Measurements from ENCODE around the gene LAMTOR2.

LAMTOR2 gene

GRCh38 chr1:156103521-156103947 is 49.0 kb downstream of the LAMTOR2 start:
- H4K5ac ChIP-seq (ENCODE audit: low read length) = no peak overlapping the region
- no peaks in the 10 kb centered on the region for H3K79me1 ChIP-seq (ENCODE audit: low read length)
- peak overlapping the region; percentile 20 for H2BK5ac ChIP-seq (ENCODE audit: low read length)
- DNase-seq = no peak
- no peak overlapping the region for H2BK15ac ChIP-seq (replicated peaks; ENCODE audit: low read depth)
- no peak overlapping the region for H2BK120ac ChIP-seq (ENCODE audit: low read depth, low read length)
- no peak overlapping the region for H4K8ac ChIP-seq (ENCODE audit: low read depth, low read length)
- no peak overlapping the region for H3K4me2 ChIP-seq (ENCODE audit: low read length)
- peak overlapping the region; percentile 40 for H3K9ac ChIP-seq (ENCODE audit: low read length)
- H3K27me3 ChIP-seq (ENCODE audit: insufficient read depth, low read length, poor library complexity) = no peaks in the 10 kb centered on the region
- H3K23ac ChIP-seq (ENCODE audit: low read length) = no peak overlapping the region
- H3K36me3 ChIP-seq (ENCODE audit: control insufficient read depth, insufficient read depth, low read length) = no peaks in the 10 kb centered on the region
- H3K4me3 ChIP-seq (ENCODE audit: low read length) = no peak overlapping the region
- no peak overlapping the region for H3K27ac ChIP-seq (ENCODE audit: low read depth, low read length)
- WGBS (ENCODE audit: extremely low coverage, insufficient coverage, low lambda C conversion rate) = no CpG with 5 or more reads among the region's 9 CpGs
- no peak overlapping the region for H2AK5ac ChIP-seq (ENCODE audit: low read length)
- peaks cover 35% of the 10 kb centered on the region for H3K4me1 ChIP-seq (ENCODE audit: control insufficient read depth, low read depth, low read length)
- peak overlapping the region; percentile 2 for H3K18ac ChIP-seq (ENCODE audit: low read length)
- H3K56ac ChIP-seq (ENCODE audit: low read length) = peak overlapping the region; percentile 58
- H3K4ac ChIP-seq (ENCODE audit: low read depth, low read length) = peak overlapping the region; percentile 17
- no peaks in the 10 kb centered on the region for H3K79me2 ChIP-seq (ENCODE audit: control insufficient read depth, insufficient read depth, low read length)

- H3K4ac ChIP-seq (ENCODE audit: low read depth, low read length) = peak overlapping the region; percentile 17
- H3K18ac ChIP-seq (ENCODE audit: low read length) = peak overlapping the region; percentile 2
- H3K4me1 ChIP-seq (ENCODE audit: control insufficient read depth, low read depth, low read length) = peaks cover 32% of the 10 kb centered on the region
- peak overlapping the region; percentile 51 for H3K56ac ChIP-seq (ENCODE audit: low read length)
- H3K4me2 ChIP-seq (ENCODE audit: low read length) = no peak overlapping the region
- no peak overlapping the region for H2BK120ac ChIP-seq (ENCODE audit: low read depth, low read length)
- no peak overlapping the region for H4K8ac ChIP-seq (ENCODE audit: low read depth, low read length)
- H3K23ac ChIP-seq (ENCODE audit: low read length) = peak overlapping the region; percentile 100
- no peaks in the 10 kb centered on the region for H3K79me2 ChIP-seq (ENCODE audit: control insufficient read depth, insufficient read depth, low read length)
- no peaks in the 10 kb centered on the region for H3K79me1 ChIP-seq (ENCODE audit: low read length)
- H4K5ac ChIP-seq (ENCODE audit: low read length) = no peak overlapping the region
- H3K27me3 ChIP-seq (ENCODE audit: insufficient read depth, low read length, poor library complexity) = no peaks in the 10 kb centered on the region
- H3K4me3 ChIP-seq (ENCODE audit: low read length) = no peak overlapping the region
- DNase-seq = peak; percentile 92
- H3K27ac ChIP-seq (ENCODE audit: low read depth, low read length) = no peak overlapping the region
- WGBS (ENCODE audit: extremely low coverage, insufficient coverage, low lambda C conversion rate) = no CpG with 5 or more reads among the region's 15 CpGs
- H3K9ac ChIP-seq (ENCODE audit: low read length) = peak overlapping the region; percentile 40
- H2BK15ac ChIP-seq (replicated peaks; ENCODE audit: low read depth) = no peak overlapping the region
- H3K36me3 ChIP-seq (ENCODE audit: control insufficient read depth, insufficient read depth, low read length) = no peaks in the 10 kb centered on the region
- peak overlapping the region; percentile 97 for H2AK5ac ChIP-seq (ENCODE audit: low read length)
- no peak overlapping the region for H2BK5ac ChIP-seq (ENCODE audit: low read length)
Observed at GRCh38 chr1:156104065-156104810, 49.7 kb downstream of the LAMTOR2 start.

- Histone ChIP-seq H3K79me2 (ENCODE audit: control insufficient read depth, insufficient read depth, low read length) (no peaks in the 10 kb centered on the region), H2BK5ac (ENCODE audit: low read length) (peak overlapping the region; percentile 64), H3K56ac (ENCODE audit: low read length) (peak overlapping the region; percentile 82), H3K4me2 (ENCODE audit: low read length) (no peak overlapping the region), H3K9ac (ENCODE audit: low read length) (peak overlapping the region; percentile 56), H3K27me3 (ENCODE audit: insufficient read depth, low read length, poor library complexity) (no peaks in the 10 kb centered on the region), H3K79me1 (ENCODE audit: low read length) (no peaks in the 10 kb centered on the region), H4K8ac (ENCODE audit: low read depth, low read length) (no peak overlapping the region), H3K4me3 (ENCODE audit: low read length) (no peak overlapping the region), H3K27ac (ENCODE audit: low read depth, low read length) (peak overlapping the region; percentile 91), H3K4me1 (ENCODE audit: control insufficient read depth, low read depth, low read length) (peaks cover 32% of the 10 kb centered on the region), H2AK5ac (ENCODE audit: low read length) (peak overlapping the region; percentile 97), H4K5ac (ENCODE audit: low read length) (no peak overlapping the region), H3K18ac (ENCODE audit: low read length) (peak overlapping the region; percentile 33), H3K36me3 (ENCODE audit: control insufficient read depth, insufficient read depth, low read length) (no peaks in the 10 kb centered on the region), H3K23ac (ENCODE audit: low read length) (peak overlapping the region; percentile 100), H2BK15ac (replicated peaks; ENCODE audit: low read depth) (no peak overlapping the region), H3K4ac (ENCODE audit: low read depth, low read length) (peak overlapping the region; percentile 65), H2BK120ac (ENCODE audit: low read depth, low read length) (no peak overlapping the region)
- WGBS (ENCODE audit: extremely low coverage, insufficient coverage, low lambda C conversion rate) = no CpG with 5 or more reads among the region's 11 CpGs
- peak; percentile 95 for DNase-seq
Observed at GRCh38 chr1:156104861-156105832, 50.6 kb downstream of the LAMTOR2 start.

GRCh38 chr1:156106624-156107488 is 52.3 kb downstream of the LAMTOR2 start:
- WGBS (ENCODE audit: extremely low coverage, insufficient coverage, low lambda C conversion rate) = no CpG with 5 or more reads among the region's 14 CpGs
- no peak overlapping the region for H3K4me3 ChIP-seq (ENCODE audit: low read length)

GRCh38 chr1:156108057-156108456 is 53.5 kb downstream of the LAMTOR2 start:
- Histone ChIP-seq H3K56ac (ENCODE audit: low read length) (no peak overlapping the region), H3K27ac (ENCODE audit: low read depth, low read length) (no peak overlapping the region), H3K9ac (ENCODE audit: low read length) (no peak overlapping the region), H2AK5ac (ENCODE audit: low read length) (no peak overlapping the region), H3K4me3 (ENCODE audit: low read length) (no peak overlapping the region), H3K4me1 (ENCODE audit: control insufficient read depth, low read depth, low read length) (peaks cover 28% of the 10 kb centered on the region), H3K18ac (ENCODE audit: low read length) (no peak overlapping the region), H3K79me2 (ENCODE audit: control insufficient read depth, insufficient read depth, low read length) (no peaks in the 10 kb centered on the region), H3K4ac (ENCODE audit: low read depth, low read length) (no peak overlapping the region), H2BK15ac (replicated peaks; ENCODE audit: low read depth) (no peak overlapping the region), H2BK5ac (ENCODE audit: low read length) (no peak overlapping the region), H3K36me3 (ENCODE audit: control insufficient read depth, insufficient read depth, low read length) (no peaks in the 10 kb centered on the region), H4K5ac (ENCODE audit: low read length) (no peak overlapping the region), H3K79me1 (ENCODE audit: low read length) (no peaks in the 10 kb centered on the region), H2BK120ac (ENCODE audit: low read depth, low read length) (no peak overlapping the region), H3K4me2 (ENCODE audit: low read length) (no peak overlapping the region), H4K8ac (ENCODE audit: low read depth, low read length) (no peak overlapping the region), H3K27me3 (ENCODE audit: insufficient read depth, low read length, poor library complexity) (no peaks in the 10 kb centered on the region), H3K23ac (ENCODE audit: low read length) (no peak overlapping the region)
- WGBS (ENCODE audit: extremely low coverage, insufficient coverage, low lambda C conversion rate) = no CpG with 5 or more reads among the region's 3 CpGs
- no peak for DNase-seq

More at GRCh38 chr1:156106624-156107488, 52.3 kb downstream of the LAMTOR2 start:
- no peak overlapping the region for H2AK5ac ChIP-seq (ENCODE audit: low read length)
- no peak overlapping the region for H2BK120ac ChIP-seq (ENCODE audit: low read depth, low read length)
- peak overlapping the region; percentile 83 for H3K56ac ChIP-seq (ENCODE audit: low read length)
- no peak overlapping the region for H3K4ac ChIP-seq (ENCODE audit: low read depth, low read length)
- no peaks in the 10 kb centered on the region for H3K79me2 ChIP-seq (ENCODE audit: control insufficient read depth, insufficient read depth, low read length)
- H4K5ac ChIP-seq (ENCODE audit: low read length) = no peak overlapping the region
- H2BK5ac ChIP-seq (ENCODE audit: low read length) = peak overlapping the region; percentile 74
- no peaks in the 10 kb centered on the region for H3K36me3 ChIP-seq (ENCODE audit: control insufficient read depth, insufficient read depth, low read length)
- H3K23ac ChIP-seq (ENCODE audit: low read length) = no peak overlapping the region
- peak; percentile 99 for DNase-seq
- H3K9ac ChIP-seq (ENCODE audit: low read length) = peak overlapping the region; percentile 36
- H4K8ac ChIP-seq (ENCODE audit: low read depth, low read length) = no peak overlapping the region
- no peaks in the 10 kb centered on the region for H3K27me3 ChIP-seq (ENCODE audit: insufficient read depth, low read length, poor library complexity)
- peak overlapping the region; percentile 2 for H3K4me2 ChIP-seq (ENCODE audit: low read length)
- no peak overlapping the region for H2BK15ac ChIP-seq (replicated peaks; ENCODE audit: low read depth)
- H3K18ac ChIP-seq (ENCODE audit: low read length) = peak overlapping the region; percentile 35
- H3K27ac ChIP-seq (ENCODE audit: low read depth, low read length) = peak overlapping the region; percentile 91
- H3K79me1 ChIP-seq (ENCODE audit: low read length) = no peaks in the 10 kb centered on the region
- H3K4me1 ChIP-seq (ENCODE audit: control insufficient read depth, low read depth, low read length) = peaks cover 32% of the 10 kb centered on the region

Measured in mesendoderm (in vitro differentiated cells).